Smooth muscle cell (in vitro differentiated cells): ENCODE results near the gene GINS1. TPM values are rescaled to one million over a fixed set of nuclear protein-coding genes. Genes with fewer than 3 reads are reported as not detected.

Experiments
- DNase-seq: peaks from one replicate; lab custom pipeline; 2025; ENCODE audit not compliant: unreplicated experiment; lab: John Stamatoyannopoulos, UW
- H2AFZ ChIP-seq: fragments of 200-600 bp; sonication (generic); 2 replicates; pipeline ENCODE4 v1.6.0; 2016; ENCODE audit warnings: antibody characterized with exemption, low read depth, mild to moderate bottlenecking
- H3F3A ChIP-seq: fragments of 200-600 bp; sonication (generic); 2 replicates; pipeline ENCODE4 v1.6.0; 2017; ENCODE audit warnings: antibody characterized with exemption, low read depth
- H3K27ac ChIP-seq: fragments of 200-600 bp; sonication (generic); 2 replicates; pipeline ENCODE4 v1.5.1; 2016; ENCODE audit warnings: low read depth, mild to moderate bottlenecking
- H3K27me3 ChIP-seq: fragments of 200-600 bp; sonication (generic); 2 replicates; pipeline ENCODE4 v1.6.1; 2016; ENCODE audit warnings: low read depth, mild to moderate bottlenecking
- H3K36me3 ChIP-seq: fragments of 200-600 bp; sonication (generic); 2 replicates; pipeline ENCODE4 v1.5.1; 2016; ENCODE audit warnings: low read depth
- H3K4me1 ChIP-seq: fragments of 200-600 bp; sonication (generic); 2 replicates; pipeline ENCODE4 v1.5.1; 2016; ENCODE audit warnings: low read depth
- H3K4me2 ChIP-seq: fragments of 200-600 bp; sonication (generic); 2 replicates; pipeline ENCODE4 v1.6.0; 2016; ENCODE audit warnings: mild to moderate bottlenecking
- H3K4me3 ChIP-seq: fragments of 200-600 bp; sonication (generic); 2 replicates; pipeline ENCODE4 v1.5.1; 2016; ENCODE audit warnings: mild to moderate bottlenecking
- H3K79me2 ChIP-seq: fragments of 200-600 bp; sonication (generic); 2 replicates; pipeline ENCODE4 v1.6.0; 2016; ENCODE audit warnings: low read depth, mild to moderate bottlenecking
- H3K9ac ChIP-seq: fragments of 200-600 bp; sonication (generic); 2 replicates; pipeline ENCODE4 v1.6.0; 2016; ENCODE audit warnings: low read depth
- H3K9me3 ChIP-seq: fragments of 200-600 bp; sonication (generic); replicated peaks from 2 replicates; pipeline ENCODE4 v1.5.1; 2016; ENCODE audit warnings: low read depth
- H4K20me1 ChIP-seq: fragments of 200-600 bp; sonication (generic); 2 replicates; pipeline ENCODE4 v1.6.0; 2016; ENCODE audit warnings: low read depth
- CTCF ChIP-seq: fragments of 200-600 bp; sonication (generic); IDR thresholded peaks from 2 replicates; pipeline ENCODE4 v1.5.1; 2017; ENCODE audit warnings: borderline replicate concordance, mild to moderate bottlenecking, antibody characterized with exemption; ENCODE audit not compliant: insufficient read depth, poor library complexity, severe bottlenecking
- WGBS: methylation state at CpG from one replicate; pipeline ENCODE4 v1.1.7; 2016; ENCODE audit warnings: low lambda C conversion rate; 5-methylcytosine and 5-hydroxymethylcytosine counted together
- polyA plus RNA-seq: library from polyadenylated mRNA; unstranded; fragments of >200 nt; fragmentation: Nextera tagmentation; extraction: Ambion mirVana; gene quantifications from 2 replicates; pipeline ENCODE4 v1.2.1, GENCODE V29; 2016
- total RNA-seq: library from RNA; depleted of rRNA; stranded (reverse); fragments of >200 nt; gene quantifications from 2 replicates; pipeline ENCODE4 v1.2.3, GENCODE V29; 2014

The GINS1 gene
- total and polyA plus RNA-seq, 2 experiments from 2014 or later: 5.9 to 9.3 TPM

DNA sequence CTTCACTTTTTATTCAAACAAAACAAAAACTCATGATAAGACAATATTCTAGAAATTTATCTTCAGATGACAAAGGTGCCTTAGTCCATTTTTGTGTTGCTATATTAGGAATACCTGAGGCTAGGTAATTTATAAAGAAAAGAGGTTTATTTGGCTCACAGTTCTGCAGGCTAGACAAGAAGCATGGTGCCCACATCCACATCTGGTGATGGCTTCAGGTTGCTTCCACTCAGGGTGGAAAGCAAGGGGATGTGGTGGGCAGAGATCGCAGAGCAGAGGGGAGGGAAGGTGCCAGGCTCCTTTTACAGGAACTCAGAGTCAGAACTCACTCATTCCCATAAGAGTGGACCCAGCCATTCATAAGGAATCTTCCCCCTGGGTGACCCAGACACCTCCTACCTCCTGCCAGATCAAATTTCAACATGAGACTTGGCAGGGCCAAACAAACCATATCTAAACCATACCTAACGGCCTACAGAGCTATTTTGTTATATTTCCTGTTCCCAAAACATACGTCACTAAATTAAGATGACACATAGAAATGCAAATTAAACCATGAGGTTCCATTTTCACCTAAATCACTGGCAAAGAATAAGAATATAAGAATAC lies 43.2 kb upstream of the GINS1 start:
- WGBS: 93% methylated on average over 3 of the region's 3 CpGs
- Histone ChIP-seq H4K20me1 (no peaks in the 10 kb centered on the region), H3K9ac (no peak overlapping the region), H3K4me1 (no peaks in the 10 kb centered on the region), H3K4me3 (no peak overlapping the region), H3K27me3 (no peaks in the 10 kb centered on the region), H3F3A (no peaks in the 10 kb centered on the region), H3K27ac (no peak overlapping the region), H3K79me2 (peaks cover 35% of the 10 kb centered on the region), H3K4me2 (no peak overlapping the region), H3K36me3 (no peaks in the 10 kb centered on the region), H2AFZ (no peak overlapping the region), H3K9me3 (no peaks in the 10 kb centered on the region)
- TF ChIP-seq CTCF: no peak
- no peak for DNase-seq

- H3K4me3 ChIP-seq: no peak overlapping the region
- H3F3A ChIP-seq: no peaks in the 10 kb centered on the region
- H4K20me1 ChIP-seq: no peaks in the 10 kb centered on the region
- no peak overlapping the region for H3K4me2 ChIP-seq
- H3K36me3 ChIP-seq: no peaks in the 10 kb centered on the region
- H3K9me3 ChIP-seq: no peaks in the 10 kb centered on the region
- no peak for DNase-seq
- no peak overlapping the region for H3K27ac ChIP-seq
- H3K79me2 ChIP-seq: peaks cover 31% of the 10 kb centered on the region
- H3K9ac ChIP-seq: no peak overlapping the region
- H3K4me1 ChIP-seq: no peaks in the 10 kb centered on the region
- no peaks in the 10 kb centered on the region for H3K27me3 ChIP-seq
- H2AFZ ChIP-seq: no peak overlapping the region
- no peak for TF ChIP-seq CTCF
- WGBS: 98% methylated on average over 2 of the region's 2 CpGs
Observed at GRCh38 chr20:25364879-25365699, 42.4 kb upstream of the GINS1 start.

- H3K36me3 ChIP-seq: no peaks in the 10 kb centered on the region
- no peak for DNase-seq
- no peaks in the 10 kb centered on the region for H3K9me3 ChIP-seq
- H3K4me2 ChIP-seq: no peak overlapping the region
- H3F3A ChIP-seq: no peaks in the 10 kb centered on the region
- H2AFZ ChIP-seq: no peak overlapping the region
- TF ChIP-seq CTCF: no peak
- H3K4me3 ChIP-seq: no peak overlapping the region
- WGBS: 100% methylated on average over 10 of the region's 10 CpGs
- no peaks in the 10 kb centered on the region for H3K4me1 ChIP-seq
- H3K9ac ChIP-seq: no peak overlapping the region
- H3K27me3 ChIP-seq: no peaks in the 10 kb centered on the region
- no peak overlapping the region for H3K27ac ChIP-seq
- peaks cover 41% of the 10 kb centered on the region for H3K79me2 ChIP-seq
- H4K20me1 ChIP-seq: no peaks in the 10 kb centered on the region
Observed at GRCh38 chr20:25368526-25368925, 38.9 kb upstream of the GINS1 start.
